GM13977 (cell line): ENCODE results near the gene ZNF277.

ENCODE experiments used
- DNase-seq: peaks from one replicate; pipeline ENCODE4 v3.0.0; 2012; ENCODE audit warnings: low spot score
- in situ Hi-C: fragments of 300-500 bp; cut with MboI; formaldehyde crosslinking; loops from one replicate; pipeline ENCODE4 v1.12.0; 2022; ENCODE audit warnings: low sequenced_read_pairs, low pct_unique_long_range_greater_than_20kb, mixed read lengths, inconsistent platforms; ENCODE audit not compliant: unreplicated experiment
- TF ChIP-seq, protein P1 (sequence below): IDR thresholded peaks from 2 replicates; pipeline ENCODE4 v1.5.1; 2012; ENCODE audit warnings: mild to moderate bottlenecking, control low read depth; ENCODE audit not compliant: insufficient read depth; ENCODE audit errors: extremely low read depth, missing control alignments

Gene ZNF277

DNA sequence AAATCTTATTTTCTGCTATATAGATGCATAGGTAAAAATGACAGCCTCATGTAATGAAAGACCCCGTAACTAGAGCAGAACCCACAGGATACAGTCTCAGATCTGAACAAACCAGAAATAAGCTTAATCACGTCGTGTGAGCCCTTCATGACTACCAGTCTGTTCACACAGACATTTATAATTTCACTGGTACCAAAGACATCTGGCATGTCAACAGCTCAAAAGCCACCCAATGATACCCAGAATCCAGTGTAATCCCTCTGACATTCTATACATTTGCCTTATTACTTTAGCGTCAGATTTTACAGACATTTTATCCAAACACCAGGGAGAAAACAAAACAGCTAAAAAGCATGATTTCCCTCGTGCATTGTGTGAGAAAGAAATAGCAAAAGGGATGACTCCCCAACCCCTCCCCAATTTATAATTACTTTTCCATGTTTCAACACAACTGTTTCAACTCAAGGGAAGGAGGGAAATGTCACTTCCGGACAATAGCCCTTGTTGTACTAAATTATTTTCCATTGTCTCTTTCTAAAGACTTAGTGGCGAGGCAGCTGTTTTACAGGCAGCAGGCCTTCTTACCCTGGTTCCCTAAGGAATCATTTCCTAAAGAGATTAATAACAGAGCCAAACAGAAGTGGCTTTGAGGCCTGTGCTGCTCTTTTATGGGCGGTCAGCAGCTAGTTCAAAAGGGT lies 33.5 kb upstream of the ZNF277 start:
- TF ChIP-seq, protein P1, sequence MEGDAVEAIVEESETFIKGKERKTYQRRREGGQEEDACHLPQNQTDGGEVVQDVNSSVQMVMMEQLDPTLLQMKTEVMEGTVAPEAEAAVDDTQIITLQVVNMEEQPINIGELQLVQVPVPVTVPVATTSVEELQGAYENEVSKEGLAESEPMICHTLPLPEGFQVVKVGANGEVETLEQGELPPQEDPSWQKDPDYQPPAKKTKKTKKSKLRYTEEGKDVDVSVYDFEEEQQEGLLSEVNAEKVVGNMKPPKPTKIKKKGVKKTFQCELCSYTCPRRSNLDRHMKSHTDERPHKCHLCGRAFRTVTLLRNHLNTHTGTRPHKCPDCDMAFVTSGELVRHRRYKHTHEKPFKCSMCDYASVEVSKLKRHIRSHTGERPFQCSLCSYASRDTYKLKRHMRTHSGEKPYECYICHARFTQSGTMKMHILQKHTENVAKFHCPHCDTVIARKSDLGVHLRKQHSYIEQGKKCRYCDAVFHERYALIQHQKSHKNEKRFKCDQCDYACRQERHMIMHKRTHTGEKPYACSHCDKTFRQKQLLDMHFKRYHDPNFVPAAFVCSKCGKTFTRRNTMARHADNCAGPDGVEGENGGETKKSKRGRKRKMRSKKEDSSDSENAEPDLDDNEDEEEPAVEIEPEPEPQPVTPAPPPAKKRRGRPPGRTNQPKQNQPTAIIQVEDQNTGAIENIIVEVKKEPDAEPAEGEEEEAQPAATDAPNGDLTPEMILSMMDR = no peak
- in situ Hi-C loops = no loop called here
- no peak for DNase-seq

DNA sequence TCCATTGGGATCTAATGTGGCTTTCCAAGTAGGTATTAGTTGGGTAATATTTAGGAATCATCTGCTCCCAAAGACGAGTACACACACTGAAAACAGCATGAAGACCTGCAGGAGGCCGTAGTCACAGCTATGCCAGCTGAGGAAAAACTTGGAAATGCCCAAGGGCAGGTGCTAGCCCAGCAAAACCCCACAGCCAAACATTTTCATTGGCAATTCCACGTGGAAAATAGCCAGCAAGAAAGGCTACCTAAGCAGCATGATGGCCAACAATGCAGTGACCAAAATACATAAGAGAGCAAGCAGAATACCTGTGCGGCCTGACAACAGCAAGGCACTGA lies 33.0 kb upstream of the ZNF277 start:
- in situ Hi-C loops = no loop called here
- TF ChIP-seq, protein P1 = no peak
- no peak for DNase-seq

DNA sequence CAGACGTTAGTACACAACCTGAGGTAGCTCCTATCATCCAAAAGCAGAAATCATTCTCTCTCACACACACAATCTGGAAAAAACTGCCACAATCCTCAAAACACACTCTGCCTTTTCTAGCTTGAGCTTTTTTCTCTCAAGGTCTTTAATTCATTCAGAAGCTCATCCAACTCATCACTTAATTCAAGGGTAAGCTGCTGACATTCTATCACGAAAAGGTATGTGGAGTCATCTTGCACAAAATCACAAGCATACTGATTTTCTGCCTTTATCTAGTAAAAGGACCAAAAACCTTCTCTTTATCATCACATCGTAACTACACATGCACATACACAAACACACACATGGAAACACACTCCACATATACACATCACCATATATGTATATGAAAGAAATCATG lies 32.3 kb upstream of the ZNF277 start:
- no peak for DNase-seq
- in situ Hi-C loops = no loop called here
- TF ChIP-seq, protein P1 = no peak

DNA sequence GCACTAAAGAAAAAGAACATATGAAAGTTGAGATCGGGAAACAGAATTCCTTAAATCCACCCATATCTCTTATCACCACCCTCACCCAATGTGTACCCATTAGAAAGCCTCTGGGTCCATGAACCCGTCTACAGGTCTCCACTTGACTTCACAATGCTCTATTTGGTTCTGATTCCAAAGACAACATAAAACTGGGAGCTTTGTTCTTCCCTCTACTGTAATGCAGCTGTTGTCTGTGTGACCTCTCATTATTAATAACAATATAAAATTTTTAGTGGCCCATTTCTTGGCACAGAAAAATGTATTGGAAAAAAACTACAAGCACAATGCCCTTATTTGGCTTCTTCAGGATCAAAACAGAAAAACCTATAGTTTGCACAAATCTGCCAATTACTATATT lies 30.3 kb upstream of the ZNF277 start:
- no peak for DNase-seq
- in situ Hi-C loops = no loop called here
- TF ChIP-seq, protein P1 = no peak

DNA sequence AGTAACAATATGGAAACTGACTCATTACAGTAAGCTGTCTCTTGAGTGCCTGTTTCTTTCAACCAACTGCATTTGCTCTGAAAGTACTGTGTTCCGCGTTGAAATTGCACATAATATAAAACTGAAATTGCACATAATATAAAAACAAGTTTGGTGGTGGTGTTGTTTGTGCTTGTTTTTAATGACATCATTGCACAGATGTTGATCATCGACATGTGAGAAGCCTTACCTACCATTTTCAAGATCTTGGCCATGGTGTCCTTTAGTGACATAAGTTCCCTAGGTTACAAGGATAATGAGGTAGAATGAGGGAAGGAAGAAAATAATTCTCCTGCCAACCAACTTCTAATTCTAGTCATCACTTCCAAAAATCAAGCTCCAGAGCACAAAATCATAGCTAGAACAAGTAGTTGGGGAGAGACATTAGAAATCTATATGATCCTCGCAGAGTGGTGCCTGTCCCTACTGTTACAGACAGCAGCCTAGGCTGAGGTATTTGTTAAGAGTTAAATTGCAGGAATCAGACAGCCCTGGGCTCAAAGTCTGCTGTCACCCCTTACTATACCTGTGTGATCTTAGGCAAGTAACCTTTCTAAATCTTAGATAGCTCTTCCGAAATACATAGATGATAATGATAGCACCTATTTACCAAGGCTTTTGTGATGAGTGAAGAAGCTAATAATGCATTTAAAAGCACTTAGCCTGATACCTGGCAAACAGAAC lies 29.6 kb upstream of the ZNF277 start:
- in situ Hi-C loops = no loop called here
- TF ChIP-seq, protein P1 = no peak
- DNase-seq = no peak

DNA sequence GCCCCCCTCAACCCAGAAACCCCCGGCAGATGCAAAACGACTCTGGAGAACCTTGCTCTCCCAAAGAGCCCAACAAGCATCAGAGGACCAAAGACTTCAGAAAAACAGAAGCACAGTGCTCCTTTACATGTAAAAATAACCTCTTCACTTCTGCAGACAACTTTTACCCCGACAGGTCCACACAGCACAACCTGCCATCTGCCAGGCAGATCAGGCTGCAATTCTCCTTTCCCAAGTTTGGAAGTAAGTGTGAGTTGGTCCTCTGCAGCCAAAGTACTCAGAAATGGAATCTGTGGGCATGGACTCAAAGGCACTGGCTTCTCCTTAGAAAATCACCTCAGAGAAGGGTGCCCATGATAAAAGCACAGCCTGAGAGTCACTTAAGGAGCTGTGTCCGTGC lies 26.3 kb upstream of the ZNF277 start:
- TF ChIP-seq, protein P1 = no peak
- DNase-seq = no peak
- in situ Hi-C loops = no loop called here
